Endothelial cell of umbilical vein (primary cell): ENCODE measurements around the gene TEX11. TPM values are rescaled to one million over a fixed set of nuclear protein-coding genes. Genes with fewer than 3 reads are reported as not detected.

ENCODE experiments used
- BruUV-seq: library from RNA; stranded (reverse); fragments of 400-500 nt; replicated peaks from 2 replicates; lab custom pipeline; 2021; lab: Mats Ljungman, UMichigan
- CTCF ChIA-PET: fragments of 300-600, 350-600 bp; sonication (Branson Sonifier 250); formaldehyde crosslinking; loops from one replicate; lab custom pipeline; 2021; ENCODE audit warnings: antibody characterized with exemption, inconsistent platforms; lab: Charles Lee
- POLR2A ChIA-PET: fragments of 300-600, 350-600 bp; sonication (Branson Sonifier 250); formaldehyde crosslinking; loops from one replicate; lab custom pipeline; 2021; ENCODE audit warnings: antibody characterized with exemption, inconsistent platforms; lab: Charles Lee
- DNase-seq: peaks from one replicate; pipeline ENCODE4 v3.0.0-alpha.2; 2011; ENCODE audit warnings: low read depth, low spot score
- FAIRE-seq: peaks from 2 replicates; lab custom pipeline; 2011; peaks lifted over from hg19 to GRCh38; lab: Jason Lieb, UNC
- H2AFZ ChIP-seq: 2 replicates; pipeline ENCODE4 v1.6.0; 2012; ENCODE audit warnings: low read depth, low read length, control low read depth, inconsistent platforms
- H3K27ac ChIP-seq: 2 replicates; pipeline ENCODE4 v1.5.1; 2011; ENCODE audit warnings: low read depth, mild to moderate bottlenecking, control low read depth, low read length, moderate library complexity; ENCODE audit not compliant: insufficient read depth
- H3K27me3 ChIP-seq, 2 experiments: 2 replicates each; pipeline versions ENCODE4 v1.6.0 to v1.6.1; 2011; ENCODE audit warnings: low read length in 2 of 2, mixed read lengths in 1 of 2; ENCODE audit not compliant: control insufficient read depth in 2 of 2, insufficient read depth in 2 of 2
- H3K36me3 ChIP-seq, 2 experiments: 2 replicates in 1 of 2; 3 replicates in 1 of 2; pipeline ENCODE4 v1.5.1; 2011; ENCODE audit warnings: low read length in 2 of 2, mild to moderate bottlenecking in 1 of 2, moderate library complexity in 1 of 2; ENCODE audit not compliant: control insufficient read depth in 2 of 2, insufficient read depth in 2 of 2; ENCODE audit errors: extremely low read depth in 1 of 2
- H3K4me1 ChIP-seq: 3 replicates; pipeline ENCODE4 v1.5.1; 2011; ENCODE audit warnings: mild to moderate bottlenecking, low read length; ENCODE audit not compliant: control insufficient read depth, insufficient read depth; ENCODE audit errors: extremely low read depth
- H3K4me2 ChIP-seq: 2 replicates; pipeline ENCODE4 v1.6.1; 2011; ENCODE audit warnings: low read length, control low read depth, mixed read lengths; ENCODE audit not compliant: insufficient read depth
- H3K4me3 ChIP-seq, 3 experiments: fragments of 200-600 bp in 1 of 3; sonication (generic), shearing (Covaris generic) in 1 of 3; replicated peaks in 1 of 3; 2 replicates each; pipeline ENCODE4 v1.5.1; 2011 to 2016; ENCODE audit warnings: control low read depth in 3 of 3, low read length in 3 of 3, mild to moderate bottlenecking in 2 of 3, inconsistent platforms in 1 of 3, low read depth in 1 of 3, moderate library complexity in 1 of 3; ENCODE audit not compliant: insufficient read depth in 1 of 3
- H3K79me2 ChIP-seq: 2 replicates; pipeline ENCODE4 v1.6.0; 2012; ENCODE audit warnings: low read length, inconsistent platforms; ENCODE audit not compliant: control insufficient read depth, insufficient read depth
- H3K9ac ChIP-seq: replicated peaks from 2 replicates; pipeline ENCODE3; 2011; ENCODE audit warnings: low read length, control low read depth; ENCODE audit not compliant: insufficient read depth; ENCODE audit errors: extremely low read depth
- H3K9me1 ChIP-seq: replicated peaks from 3 replicates; pipeline ENCODE4 v1.6.0; 2011; ENCODE audit warnings: mild to moderate bottlenecking, low read length; ENCODE audit not compliant: control insufficient read depth, insufficient read depth; ENCODE audit errors: extremely low read depth
- H3K9me3 ChIP-seq: replicated peaks from 2 replicates; pipeline ENCODE4 v1.5.1; 2012; ENCODE audit warnings: low read length, inconsistent platforms; ENCODE audit not compliant: control insufficient read depth, insufficient read depth
- H4K20me1 ChIP-seq: replicated peaks from 2 replicates; pipeline ENCODE3; 2011; ENCODE audit warnings: mild to moderate bottlenecking, low read length; ENCODE audit not compliant: control insufficient read depth, insufficient read depth; ENCODE audit errors: extremely low read depth
- CTCF ChIP-seq, 2 donors: IDR thresholded peaks; 1 replicate in 1 of 2; 2 replicates in 1 of 2; pipeline ENCODE4 v1.5.1; 2011; ENCODE audit warnings: low read length in 2 of 2, mild to moderate bottlenecking in 2 of 2, moderate library complexity in 2 of 2, control low read depth in 1 of 2, inconsistent platforms in 1 of 2, low read depth in 1 of 2; ENCODE audit not compliant: insufficient read depth in 1 of 2; ENCODE audit errors: extremely low read depth in 1 of 2
- EZH2 ChIP-seq: IDR thresholded peaks from 2 replicates; pipeline ENCODE4 v1.6.1; 2012; ENCODE audit warnings: borderline replicate concordance, low read depth, mild to moderate bottlenecking, moderate library complexity, low read length, inconsistent platforms; ENCODE audit not compliant: severe bottlenecking
- FOS ChIP-seq: IDR thresholded peaks from 2 replicates; pipeline ENCODE4 v1.6.1; 2011; ENCODE audit warnings: mild to moderate bottlenecking, low read length, moderate library complexity, borderline replicate concordance; ENCODE audit not compliant: insufficient read depth
- GATA2 ChIP-seq: IDR thresholded peaks from 2 replicates; pipeline ENCODE4 v1.7.0; 2011; ENCODE audit warnings: low read depth, mild to moderate bottlenecking, moderate library complexity, mixed read lengths, low read length; ENCODE audit not compliant: insufficient read length, insufficient read depth
- JUN ChIP-seq: IDR thresholded peaks from 2 replicates; pipeline ENCODE4 v1.6.1; 2011; ENCODE audit warnings: borderline replicate concordance, low read depth; ENCODE audit not compliant: insufficient read length, insufficient read depth
- MYC ChIP-seq: IDR thresholded peaks from one replicate; pipeline ENCODE4 v1.6.1; 2011; ENCODE audit warnings: mild to moderate bottlenecking, low read depth, low read length
- POLR2A ChIP-seq: IDR thresholded peaks from 2 replicates; pipeline ENCODE4 v1.6.1; 2012; ENCODE audit warnings: low read depth, mild to moderate bottlenecking, control low read depth, low read length
- POLR2AphosphoS5 ChIP-seq: IDR thresholded peaks from 2 replicates; pipeline ENCODE4 v1.6.1; 2012; ENCODE audit warnings: low read depth, mild to moderate bottlenecking, control low read depth, low read length, moderate library complexity; ENCODE audit not compliant: insufficient read depth
- dilution Hi-C: fragments of 300-500 bp; cut with MboI; formaldehyde crosslinking; loops from one replicate; pipeline ENCODE4 v1.15.0; 2019; ENCODE audit warnings: low sequenced_read_pairs; ENCODE audit not compliant: extremely low pct_ligation_motif_present
- intact Hi-C: fragments of 100-400 bp; cut with micrococcal nuclease; formaldehyde crosslinking; loops from one replicate; pipeline ENCODE4 v1.10.0; 2022
- polyA plus RNA-seq, 4 experiments: library from polyadenylated mRNA; depleted of rRNA in 3 of 4; stranded (reverse) in 3 of 4; unstranded in 1 of 4; fragments of >200 nt; gene quantifications; 2 replicates each; pipeline versions ENCODE4 v1.2.1 to v1.2.3, GENCODE V29; 2011 to 2012; ENCODE audit warnings: missing spikeins in 1 of 4
- total RNA-seq: library from RNA; stranded (reverse); gene quantifications from 2 replicates; pipeline ENCODE4 v1.2.3, GENCODE V29; 2021
- TF ChIP-seq, protein P1 (sequence below): IDR thresholded peaks from 2 replicates; pipeline ENCODE4 v1.6.1; 2011; ENCODE audit not compliant: insufficient read depth, insufficient read length

TEX11 gene
- total and polyA plus RNA-seq, 2 donors (not counting 3 experiments of a cell fraction or from before 2014, with no cell fraction given), result not detected

GRCh38 chrX:70618467-70618866, 290.0 kb downstream of the TEX11 start:
- ChIA-PET POLR2A (no interaction called here), CTCF (no interaction called here)
- Histone ChIP-seq H3K4me3 (no peak overlapping the region), H3K9me1 (no peaks in the 10 kb centered on the region), H3K4me1 (no peaks in the 10 kb centered on the region), H3K4me2 (no peak overlapping the region), H3K9ac (no peak overlapping the region), H3K36me3 (no peaks in the 10 kb centered on the region), H3K27me3 (no peaks in the 10 kb centered on the region), H4K20me1 (no peaks in the 10 kb centered on the region), H3K9me3 (no peaks in the 10 kb centered on the region), H3K79me2 (no peaks in the 10 kb centered on the region), H2AFZ (no peak overlapping the region), H3K27ac (no peak overlapping the region)
- dilution Hi-C loops (no loop called here), intact Hi-C loops (no loop called here)
- FAIRE-seq (no peak), DNase-seq (no peak)
- no peak for TF ChIP-seq POLR2AphosphoS5
- no peak for TF ChIP-seq GATA2
- TF ChIP-seq JUN, result no peak
- TF ChIP-seq CTCF (IDR thresholded peaks at IDR 0.05; ENCODE audit: extremely low read depth in 1 of 2, insufficient read depth in 1 of 2, low read depth in 1 of 2, low read length in 2 of 2), result no peak
- TF ChIP-seq, protein P1, sequence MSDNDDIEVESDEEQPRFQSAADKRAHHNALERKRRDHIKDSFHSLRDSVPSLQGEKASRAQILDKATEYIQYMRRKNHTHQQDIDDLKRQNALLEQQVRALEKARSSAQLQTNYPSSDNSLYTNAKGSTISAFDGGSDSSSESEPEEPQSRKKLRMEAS, result no peak
- no peak for TF ChIP-seq POLR2A
- TF ChIP-seq MYC, result no peak
- TF ChIP-seq EZH2, result no peak
- no peak for TF ChIP-seq FOS
- BruUV-seq, result no TSS peak
